NT2/D1 (cell line): ENCODE measurements around the gene MAP3K9.

Experiments used
- DNase-seq: peaks from one replicate; pipeline ENCODE4 v3.0.0-alpha.2; 2011; ENCODE audit warnings: low read depth, low spot score
- H3K27me3 ChIP-seq: 2 replicates; pipeline ENCODE4 v1.6.0; 2011; ENCODE audit warnings: mild to moderate bottlenecking; ENCODE audit not compliant: insufficient read length, insufficient read depth
- H3K36me3 ChIP-seq: 2 replicates; pipeline ENCODE4 v1.6.1; 2011; ENCODE audit warnings: mild to moderate bottlenecking, low read length, mixed read lengths; ENCODE audit not compliant: insufficient read depth, insufficient read length
- H3K4me1 ChIP-seq: 2 replicates; pipeline ENCODE4 v1.5.1; 2011; ENCODE audit not compliant: insufficient read depth, insufficient read length
- H3K4me3 ChIP-seq: 2 replicates; pipeline ENCODE4 v1.5.1; 2011; ENCODE audit warnings: low read depth; ENCODE audit not compliant: insufficient read length
- H3K9ac ChIP-seq: 2 replicates; pipeline ENCODE4 v1.6.0; 2011; ENCODE audit warnings: low read depth; ENCODE audit not compliant: insufficient read length
- H3K9me3 ChIP-seq: 2 replicates; pipeline ENCODE4 v1.5.1; 2011; ENCODE audit warnings: mild to moderate bottlenecking, low read length; ENCODE audit not compliant: insufficient read depth
- SUZ12 ChIP-seq: IDR thresholded peaks from 2 replicates; pipeline ENCODE4 v1.6.1; 2011; ENCODE audit not compliant: insufficient read length, insufficient read depth; ENCODE audit errors: extremely low read depth
- YY1 ChIP-seq: IDR thresholded peaks from 2 replicates; pipeline ENCODE4 v1.6.1; 2011; ENCODE audit not compliant: insufficient read length, insufficient read depth
- ZNF274 ChIP-seq: IDR thresholded peaks from 2 replicates; pipeline ENCODE4 v1.6.1; 2011; ENCODE audit warnings: mild to moderate bottlenecking, low read depth, low read length

MAP3K9 gene

GRCh38 chr14:70683983-70684382, 125.3 kb downstream of the MAP3K9 start:
- H3K4me1 ChIP-seq = no peaks in the 10 kb centered on the region
- H3K27me3 ChIP-seq = no peaks in the 10 kb centered on the region

GRCh38 chr14:70680748-70681147, 128.6 kb downstream of the MAP3K9 start:
- H3K4me1 ChIP-seq = no peaks in the 10 kb centered on the region
- no peak for DNase-seq
- H3K36me3 ChIP-seq = no peaks in the 10 kb centered on the region
- H3K9me3 ChIP-seq = no peaks in the 10 kb centered on the region
- no peak overlapping the region for H3K4me3 ChIP-seq
- H3K27me3 ChIP-seq = no peaks in the 10 kb centered on the region
- no peak overlapping the region for H3K9ac ChIP-seq
- TF ChIP-seq YY1 (no peak), ZNF274 (no peak), SUZ12 (no peak)

More at GRCh38 chr14:70683983-70684382, 125.3 kb downstream of the MAP3K9 start:
- H3K9ac ChIP-seq = no peak overlapping the region
- H3K9me3 ChIP-seq = no peaks in the 10 kb centered on the region
- no peak for DNase-seq
- no peak overlapping the region for H3K4me3 ChIP-seq
- no peaks in the 10 kb centered on the region for H3K36me3 ChIP-seq
- no peak for TF ChIP-seq SUZ12
- no peak for TF ChIP-seq YY1
- TF ChIP-seq ZNF274 = no peak

DNA sequence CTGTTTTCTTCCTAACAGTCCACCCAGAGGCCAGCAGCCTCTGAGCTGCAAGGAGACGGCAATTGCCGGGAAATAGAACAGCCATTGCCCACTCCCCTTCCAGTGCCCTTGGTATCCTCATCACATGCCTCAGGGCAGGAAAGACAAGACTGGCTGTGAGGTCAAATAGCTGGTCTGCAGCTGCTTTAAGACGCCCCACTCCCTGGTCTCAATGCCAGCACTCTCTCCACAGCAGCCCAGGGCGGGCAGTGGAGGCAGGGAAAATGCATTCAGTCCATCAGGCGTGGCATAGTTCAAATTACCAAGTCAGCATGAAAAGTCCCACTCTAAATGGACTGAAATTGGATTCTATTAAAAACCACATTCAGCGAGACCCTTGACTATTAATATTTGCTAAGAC, 132.0 kb downstream of the MAP3K9 start:
- TF ChIP-seq ZNF274 = no peak
- TF ChIP-seq SUZ12 = no peak
- no peak for TF ChIP-seq YY1
- Histone ChIP-seq H3K9me3 (no peaks in the 10 kb centered on the region), H3K4me3 (no peak overlapping the region), H3K36me3 (no peaks in the 10 kb centered on the region), H3K9ac (no peak overlapping the region), H3K4me1 (no peaks in the 10 kb centered on the region), H3K27me3 (no peaks in the 10 kb centered on the region)
- DNase-seq = no peak
